ENCODE results near the gene SYPL2.

Gene SYPL2

GRCh38 chr1:109492779-109493178 is 26.4 kb downstream of the SYPL2 start:
- no peak for DNase-seq (ENCODE audit: low read depth in 3 of 3)

- DNase-seq (ENCODE audit: low read depth in 3 of 3): no peak
Observed at GRCh38 chr1:109493227-109493626, 26.9 kb downstream of the SYPL2 start.

GRCh38 chr1:109493805-109494539 is 27.6 kb downstream of the SYPL2 start, which contains the start of gene CYB561D1:
Gene CYB561D1, plus strand, starts transcription at chr1:109494094. Its CDS starts 46 bp downstream, at chr1:109494140.
- DNase-seq (ENCODE audit: low read depth in 3 of 3): peak; percentile 78 to 86 (median 84)

GRCh38 chr1:109495738-109496137 is 29.4 kb downstream of the SYPL2 start:
- no peak for DNase-seq (ENCODE audit: low read depth in 3 of 3)

GRCh38 chr1:109497449-109498160 is 31.3 kb downstream of the SYPL2 start:
- no peak for DNase-seq (ENCODE audit: low read depth in 3 of 3)

- DNase-seq (ENCODE audit: low read depth in 3 of 3): peak in 1 of 3 experiments; percentile 19
Observed at GRCh38 chr1:109498161-109498801, 31.9 kb downstream of the SYPL2 start.

- no peak for DNase-seq (ENCODE audit: low read depth in 3 of 3)
Observed at GRCh38 chr1:109499081-109499480, 32.7 kb downstream of the SYPL2 start.

- peak in 1 of 3 experiments; percentile 65 for DNase-seq (ENCODE audit: low read depth in 3 of 3)
Observed at GRCh38 chr1:109499661-109500536, 33.6 kb downstream of the SYPL2 start.

- DNase-seq (ENCODE audit: low read depth in 3 of 3): no peak
Observed at GRCh38 chr1:109500941-109501381, 34.6 kb downstream of the SYPL2 start.

GRCh38 chr1:109501644-109502363 is 35.5 kb downstream of the SYPL2 start:
- no peak for DNase-seq (ENCODE audit: low read depth in 3 of 3)

GRCh38 chr1:109502364-109502851 is 36.1 kb downstream of the SYPL2 start:
- peak in 1 of 3 experiments; percentile 18 for DNase-seq (ENCODE audit: low read depth in 3 of 3)

- no peak for DNase-seq (ENCODE audit: low read depth in 3 of 3)
Observed at GRCh38 chr1:109503935-109504334, 37.6 kb downstream of the SYPL2 start.

GRCh38 chr1:109504974-109505373 is 38.6 kb downstream of the SYPL2 start:
- DNase-seq (ENCODE audit: low read depth in 3 of 3): no peak

GRCh38 chr1:109508001-109508872 is 41.9 kb downstream of the SYPL2 start:
- DNase-seq (ENCODE audit: low read depth in 3 of 3): no peak

- no peak for DNase-seq (ENCODE audit: low read depth in 3 of 3)
Observed at GRCh38 chr1:109508873-109509175, 42.5 kb downstream of the SYPL2 start.

GRCh38 chr1:109509176-109510134 is 43.1 kb downstream of the SYPL2 start, which contains the start of gene AMIGO1:
Gene AMIGO1, minus strand, starts transcription at chr1:109509727. Its CDS starts 815 bp downstream, at chr1:109508912.
- peak; percentile 44 to 60 (median 44) for DNase-seq (ENCODE audit: low read depth in 3 of 3)

GRCh38 chr1:109513110-109513710 is 46.9 kb downstream of the SYPL2 start:
- no peak for DNase-seq (ENCODE audit: low read depth in 3 of 3)

- DNase-seq (ENCODE audit: low read depth in 3 of 3): no peak
Observed at GRCh38 chr1:109514846-109515245, 48.5 kb downstream of the SYPL2 start.

Data from stimulated activated CD4-positive, alpha-beta T cell treated with anti-CD3 and anti-CD28 coated beads, TNF-alpha, amount 100 ng/mL, for 24 hours (primary cell).